Endometrial microvascular endothelial cells (primary cell): ENCODE data around the gene RNF133. TPM values are rescaled to one million over a fixed set of nuclear protein-coding genes. Genes with fewer than 3 reads are reported as not detected.
"Not testable (repeated sequence)": the region's sequence is repeated elsewhere in the genome, so short reads cannot be mapped to it uniquely, and the experiment has no call there.

ENCODE experiments used
- in situ Hi-C: cut with HindIII; loops from 2 replicates; pipeline ENCODE4 v1.10.0; 2017; ENCODE audit warnings: low sequenced_read_pairs, low pct_unique_long_range_greater_than_20kb; ENCODE audit errors: inconsistent ontology term
- total RNA-seq: library from RNA; depleted of rRNA; stranded (reverse); fragments of >200 nt; gene quantifications from one replicate; pipeline ENCODE4 v1.2.3, GENCODE V29; 2015; ENCODE audit errors: inconsistent ontology term

The RNF133 gene
- total RNA-seq, 1 donor from 2014 or later: 0.09 TPM

GRCh38 chr7:122692769-122693309 lies 6.1 kb downstream of the RNF133 start:
- in situ Hi-C loops: no loop called here

- in situ Hi-C loops: no loop called here
Observed at GRCh38 chr7:122691569-122692235, 7.2 kb downstream of the RNF133 start.

- in situ Hi-C loops: no loop called here
Observed at GRCh38 chr7:122689346-122690109, 9.4 kb downstream of the RNF133 start.

- in situ Hi-C loops: no loop called here
Observed at GRCh38 chr7:122688400-122688998, 10.4 kb downstream of the RNF133 start.

GRCh38 chr7:122686360-122686878 lies 12.5 kb downstream of the RNF133 start:
- in situ Hi-C loops: no loop called here

- in situ Hi-C loops: no loop called here
Observed at GRCh38 chr7:122684504-122684903, 14.4 kb downstream of the RNF133 start.

GRCh38 chr7:122682815-122683550 lies 15.9 kb downstream of the RNF133 start:
- in situ Hi-C loops: no loop called here

- in situ Hi-C loops: not testable (repeated sequence)
Observed at GRCh38 chr7:122681186-122681585, 17.7 kb downstream of the RNF133 start.

GRCh38 chr7:122679813-122680212 lies 19.1 kb downstream of the RNF133 start:
- in situ Hi-C loops: no loop called here

GRCh38 chr7:122679269-122679709 lies 19.6 kb downstream of the RNF133 start:
- in situ Hi-C loops: not testable (repeated sequence)

- in situ Hi-C loops: no loop called here
Observed at GRCh38 chr7:122677149-122677548, 21.8 kb downstream of the RNF133 start.

GRCh38 chr7:122676466-122676865 lies 22.5 kb downstream of the RNF133 start:
- in situ Hi-C loops: no loop called here

GRCh38 chr7:122675621-122676020 lies 23.3 kb downstream of the RNF133 start:
- in situ Hi-C loops: no loop called here

- in situ Hi-C loops: no loop called here
Observed at GRCh38 chr7:122675011-122675410, 23.9 kb downstream of the RNF133 start.

GRCh38 chr7:122674502-122674901 lies 24.4 kb downstream of the RNF133 start:
- in situ Hi-C loops: no loop called here

GRCh38 chr7:122673951-122674350 lies 25.0 kb downstream of the RNF133 start:
- in situ Hi-C loops: no loop called here

GRCh38 chr7:122672536-122672935 lies 26.4 kb downstream of the RNF133 start:
- in situ Hi-C loops: no loop called here

GRCh38 chr7:122663733-122664132 lies 35.2 kb downstream of the RNF133 start:
- in situ Hi-C loops: no loop called here

GRCh38 chr7:122658856-122659255 lies 40.1 kb downstream of the RNF133 start:
- in situ Hi-C loops: no loop called here
